CD4-positive, CD25-positive, alpha-beta regulatory T cell (primary cell): ENCODE results near the gene RHEX. TPM values are rescaled to one million over a fixed set of nuclear protein-coding genes. Genes with fewer than 3 reads are reported as not detected.
A peak's percentile ranks its signal among the peaks of the same experiment; 100 is the strongest.
"Not testable (repeated sequence)": the region's sequence is repeated elsewhere in the genome, so short reads cannot be mapped to it uniquely, and the experiment has no call there.

ENCODE experiments used
- ATAC-seq, 2 donors: fragments of 150-1000 bp; cut with Tn5 transposase; one replicate each; pipeline ENCODE4 v1.10.0; 2021; ENCODE audit warnings: low read depth in 2 of 2, moderate number of reproducible peaks in 2 of 2, moderate library complexity in 1 of 2
- DNase-seq, 3 donors: peaks; one replicate each; pipeline versions ENCODE4 v3.0.0 to v3.0.0-alpha.2; 2012 to 2022; ENCODE audit warnings: mixed read lengths in 1 of 3
- H3K27ac ChIP-seq: one replicate; pipeline ENCODE4 v1.7.0; 2013; ENCODE audit warnings: mild to moderate bottlenecking, low read length; ENCODE audit not compliant: insufficient read depth, poor library complexity, severe bottlenecking
- H3K27me3 ChIP-seq: one replicate; pipeline ENCODE4 v1.7.0; 2013; ENCODE audit warnings: low read length; ENCODE audit not compliant: control insufficient read depth, insufficient read depth
- H3K36me3 ChIP-seq: one replicate; pipeline ENCODE4 v1.7.0; 2013; ENCODE audit warnings: mild to moderate bottlenecking, low read length, moderate library complexity; ENCODE audit not compliant: control insufficient read depth, insufficient read depth
- H3K4me1 ChIP-seq: 2 replicates; pipeline ENCODE4 v1.7.0; 2013; ENCODE audit warnings: mild to moderate bottlenecking, low read length; ENCODE audit not compliant: insufficient read depth, control insufficient read depth, poor library complexity, severe bottlenecking
- H3K4me3 ChIP-seq: one replicate; pipeline ENCODE4 v1.7.0; 2013; ENCODE audit warnings: low read depth, mild to moderate bottlenecking, low read length, moderate library complexity
- H3K9me3 ChIP-seq, 2 experiments: 1 replicate in 1 of 2; 2 replicates in 1 of 2; pipeline ENCODE4 v1.7.0; 2013; ENCODE audit warnings: low read length in 2 of 2, mild to moderate bottlenecking in 1 of 2, moderate library complexity in 1 of 2; ENCODE audit not compliant: control insufficient read depth in 2 of 2
- H3K27ac Mint-ChIP-seq, 3 donors: one replicate each; pipeline ENCODE4 v1.8.0; 2020 to 2022; ENCODE audit warnings: mild to moderate bottlenecking in 3 of 3, mixed read lengths in 3 of 3, moderate library complexity in 2 of 3
- H3K27me3 Mint-ChIP-seq: one replicate; pipeline ENCODE4 v1.8.0; 2022; ENCODE audit warnings: mild to moderate bottlenecking, mixed read lengths
- H3K36me3 Mint-ChIP-seq: one replicate; pipeline ENCODE4 v1.8.0; 2020; ENCODE audit warnings: mixed read lengths
- H3K4me1 Mint-ChIP-seq, 4 donors: one replicate each; pipeline ENCODE4 v1.8.0; 2020 to 2022; ENCODE audit warnings: mixed read lengths in 4 of 4, mild to moderate bottlenecking in 1 of 4
- H3K4me3 Mint-ChIP-seq, 4 donors: one replicate each; pipeline ENCODE4 v1.8.0; 2020 to 2022; ENCODE audit warnings: mild to moderate bottlenecking in 4 of 4, mixed read lengths in 4 of 4, moderate library complexity in 3 of 4
- H3K9me3 Mint-ChIP-seq, 7 donors: one replicate each; pipeline ENCODE4 v1.8.0; 2020 to 2022; ENCODE audit warnings: mixed read lengths in 7 of 7, mild to moderate bottlenecking in 3 of 7, moderate library complexity in 2 of 7
- polyA plus RNA-seq, 4 donors: library from polyadenylated mRNA; unstranded; fragments of 300-500 nt; fragmentation: Illumina TruSeq; gene quantifications; one replicate each; pipeline ENCODE4 v1.2.3, GENCODE V29; 2021
- total RNA-seq: library from RNA; stranded (reverse); gene quantifications from one replicate; pipeline ENCODE4 v1.2.3, GENCODE V29; 2022

RHEX gene
- total and polyA plus RNA-seq, 5 donors from 2014 or later, result not detected

GRCh38 chr1:206064001-206064400, 11.0 kb downstream of the RHEX start:
- H3K36me3 ChIP-seq, ATAC-seq, H3K27ac Mint-ChIP-seq, H3K4me3 Mint-ChIP-seq, DNase-seq, H3K4me3 ChIP-seq, H3K9me3 Mint-ChIP-seq, H3K36me3 Mint-ChIP-seq, H3K4me1 ChIP-seq, H3K27me3 ChIP-seq, H3K27ac ChIP-seq, H3K27me3 Mint-ChIP-seq, H3K9me3 ChIP-seq: not testable (repeated sequence)
- peaks cover 5 to 23% (median 11%) of the 10 kb centered on the region in 4 donors for H3K4me1 Mint-ChIP-seq

GRCh38 chr1:206064501-206064900, 11.5 kb downstream of the RHEX start:
- H3K36me3 Mint-ChIP-seq, DNase-seq, H3K36me3 ChIP-seq, H3K9me3 ChIP-seq, H3K27ac ChIP-seq, H3K4me1 ChIP-seq, H3K4me3 ChIP-seq, H3K27ac Mint-ChIP-seq, ATAC-seq, H3K27me3 ChIP-seq, H3K9me3 Mint-ChIP-seq, H3K27me3 Mint-ChIP-seq, H3K4me3 Mint-ChIP-seq: not testable (repeated sequence)
- H3K4me1 Mint-ChIP-seq, result peaks cover 5 to 23% (median 11%) of the 10 kb centered on the region in 4 donors

GRCh38 chr1:206065547-206066145, 12.7 kb downstream of the RHEX start:
- H3K4me1 Mint-ChIP-seq, result peaks cover 5 to 23% (median 11%) of the 10 kb centered on the region in 4 donors
- H3K4me1 ChIP-seq, result peaks cover 5% of the 10 kb centered on the region
- H3K27me3 ChIP-seq, result no peaks in the 10 kb centered on the region
- DNase-seq (no peak), ATAC-seq (no peak)
- H3K27ac Mint-ChIP-seq, result no peak overlapping the region
- no peaks in the 10 kb centered on the region for H3K27me3 Mint-ChIP-seq
- H3K36me3 ChIP-seq, result no peaks in the 10 kb centered on the region
- H3K9me3 ChIP-seq, result no peaks in the 10 kb centered on the region
- H3K4me3 Mint-ChIP-seq, result no peak overlapping the region
- no peak overlapping the region for H3K4me3 ChIP-seq
- H3K36me3 Mint-ChIP-seq, result no peaks in the 10 kb centered on the region
- H3K9me3 Mint-ChIP-seq, result peaks cover 0 to 4% (median 0%) of the 10 kb centered on the region in 7 donors
- no peak overlapping the region for H3K27ac ChIP-seq

GRCh38 chr1:206066479-206067171, 13.7 kb downstream of the RHEX start:
- peaks cover 5% of the 10 kb centered on the region for H3K4me1 ChIP-seq
- no peaks in the 10 kb centered on the region for H3K36me3 ChIP-seq
- ATAC-seq (peak; percentile 65 to 70), DNase-seq (peak in 1 of 3 donors; percentile 71)
- peaks cover 0 to 4% (median 0%) of the 10 kb centered on the region in 7 donors for H3K9me3 Mint-ChIP-seq
- H3K27ac ChIP-seq, result no peak overlapping the region
- no peak overlapping the region for H3K4me3 ChIP-seq
- no peaks in the 10 kb centered on the region for H3K36me3 Mint-ChIP-seq
- peaks cover 5 to 23% (median 11%) of the 10 kb centered on the region in 4 donors for H3K4me1 Mint-ChIP-seq
- no peaks in the 10 kb centered on the region for H3K9me3 ChIP-seq
- H3K27me3 Mint-ChIP-seq, result no peaks in the 10 kb centered on the region
- H3K27me3 ChIP-seq, result no peaks in the 10 kb centered on the region
- H3K4me3 Mint-ChIP-seq, result no peak overlapping the region
- no peak overlapping the region for H3K27ac Mint-ChIP-seq

GRCh38 chr1:206067486-206068227, 14.7 kb downstream of the RHEX start:
- Mint-ChIP-seq H3K36me3 (no peaks in the 10 kb centered on the region), H3K4me3 (peak overlapping the region in 1 of 4 donors; percentile 26), H3K4me1 (peaks cover 5 to 23% (median 11%) of the 10 kb centered on the region in 4 donors), H3K27me3 (no peaks in the 10 kb centered on the region), H3K27ac (peak overlapping the region in 2 of 3 donors; percentile 5 to 24), H3K9me3 (peaks cover 0 to 3% (median 0%) of the 10 kb centered on the region in 7 donors)
- ATAC-seq, result peak in 1 of 2 donors; percentile 12
- Histone ChIP-seq H3K27me3 (no peaks in the 10 kb centered on the region), H3K4me1 (peaks cover 5% of the 10 kb centered on the region), H3K9me3 (no peaks in the 10 kb centered on the region), H3K27ac (no peak overlapping the region), H3K36me3 (no peaks in the 10 kb centered on the region), H3K4me3 (no peak overlapping the region)
- peak in 1 of 3 donors; percentile 12 for DNase-seq

GRCh38 chr1:206068314-206068713, 15.3 kb downstream of the RHEX start:
- Mint-ChIP-seq H3K4me3 (no peak overlapping the region), H3K27ac (no peak overlapping the region), H3K9me3 (peaks cover 0 to 2% (median 0%) of the 10 kb centered on the region in 7 donors), H3K4me1 (peaks cover 5 to 23% (median 11%) of the 10 kb centered on the region in 4 donors), H3K36me3 (no peaks in the 10 kb centered on the region), H3K27me3 (no peaks in the 10 kb centered on the region)
- DNase-seq (no peak), ATAC-seq (no peak)
- Histone ChIP-seq H3K36me3 (no peaks in the 10 kb centered on the region), H3K27me3 (no peaks in the 10 kb centered on the region), H3K27ac (no peak overlapping the region), H3K4me3 (no peak overlapping the region), H3K4me1 (peaks cover 5% of the 10 kb centered on the region), H3K9me3 (no peaks in the 10 kb centered on the region)

- Mint-ChIP-seq H3K9me3 (peaks cover 0 to 2% (median 0%) of the 10 kb centered on the region in 7 donors), H3K4me3 (no peak overlapping the region), H3K4me1 (peaks cover 5 to 18% (median 11%) of the 10 kb centered on the region in 4 donors), H3K36me3 (no peaks in the 10 kb centered on the region), H3K27me3 (no peaks in the 10 kb centered on the region), H3K27ac (no peak overlapping the region)
- Histone ChIP-seq H3K27ac (no peak overlapping the region), H3K4me1 (peaks cover 5% of the 10 kb centered on the region), H3K36me3 (no peaks in the 10 kb centered on the region), H3K9me3 (no peaks in the 10 kb centered on the region), H3K27me3 (peaks cover under 1% of the 10 kb centered on the region), H3K4me3 (no peak overlapping the region)
- ATAC-seq, result no peak
- DNase-seq, result no peak
Observed at GRCh38 chr1:206070627-206071304, 17.8 kb downstream of the RHEX start.
